Breast epithelium (tissue), 3 donors: ENCODE measurements around the gene BFSP2.

Experiments used
- CTCF ChIP-seq, 3 donors: fragments of 450-650 bp; IDR thresholded peaks; one replicate each; pipeline ENCODE4 v1.5.1; 2016 to 2017; ENCODE audit warnings: antibody characterized with exemption in 3 of 3, mild to moderate bottlenecking in 3 of 3, moderate library complexity in 3 of 3
- POLR2A ChIP-seq: fragments of 450-650 bp; IDR thresholded peaks from one replicate; pipeline ENCODE4 v1.6.1; 2016; ENCODE audit warnings: antibody characterized with exemption, mild to moderate bottlenecking, moderate library complexity
- POLR2AphosphoS5 ChIP-seq, 3 donors: sonication (generic); formaldehyde crosslinking; IDR thresholded peaks; one replicate each; pipeline ENCODE4 v1.6.1; 2017; ENCODE audit warnings: antibody characterized with exemption in 3 of 3

- TF ChIP-seq CTCF (IDR thresholded peaks at IDR 0.05) (no peak), POLR2A (no peak), POLR2AphosphoS5 (IDR thresholded peaks at IDR 0.05) (no peak)
Observed at GRCh38 chr3:133426721-133427120, 26.9 kb downstream of the BFSP2 start.
